Kidney (tissue), 14 donors: ENCODE results near the gene LRRC73. TPM values are rescaled to one million over a fixed set of nuclear protein-coding genes. Genes with fewer than 3 reads are reported as not detected.

Experiments
- DNase-seq, 5 donors: peaks; one replicate each; pipeline ENCODE4 v3.0.0-alpha.2; 2013 to 2020
- FAIRE-seq: peaks from 2 replicates; lab custom pipeline; 2012; peaks lifted over from hg19 to GRCh38; lab: Jason Lieb, UNC
- H3K27ac ChIP-seq, 2 donors: one replicate each; pipeline ENCODE4 v1.7.0; 2013; ENCODE audit warnings: low read depth in 2 of 2, low read length in 2 of 2, inconsistent platforms in 1 of 2
- H3K27me3 ChIP-seq: one replicate; pipeline ENCODE4 v1.7.1; 2013; ENCODE audit warnings: low read length, inconsistent platforms; ENCODE audit not compliant: control insufficient read depth, insufficient read depth
- H3K36me3 ChIP-seq, 3 donors: one replicate each; pipeline versions ENCODE4 v1.7.0 to v1.7.1; 2013; ENCODE audit warnings: low read length in 3 of 3, control low read depth in 1 of 3, inconsistent platforms in 1 of 3; ENCODE audit not compliant: insufficient read depth in 3 of 3, control insufficient read depth in 2 of 3
- H3K4me1 ChIP-seq, 3 donors: one replicate each; pipeline versions ENCODE4 v1.7.0 to v1.7.1; 2013; ENCODE audit warnings: low read length in 3 of 3, inconsistent platforms in 1 of 3, low read depth in 1 of 3; ENCODE audit not compliant: control insufficient read depth in 2 of 3, insufficient read depth in 2 of 3
- H3K4me3 ChIP-seq, 3 donors: one replicate each; pipeline versions ENCODE4 v1.7.0 to v1.8.1; 2013; ENCODE audit warnings: low read length in 3 of 3, control low read depth in 1 of 3, inconsistent platforms in 1 of 3
- H3K9ac ChIP-seq, 3 donors: one replicate each; pipeline versions ENCODE4 v1.7.0 to v1.7.1; 2013; ENCODE audit warnings: low read length in 3 of 3, control low read depth in 1 of 3, inconsistent platforms in 1 of 3
- H3K9me3 ChIP-seq, 3 donors: one replicate each; pipeline versions ENCODE4 v1.7.0 to v1.7.1; 2013; ENCODE audit warnings: low read length in 3 of 3, control low read depth in 1 of 3, inconsistent platforms in 1 of 3; ENCODE audit not compliant: control insufficient read depth in 2 of 3, insufficient read depth in 1 of 3
- intact Hi-C: fragments of 100-400 bp; cut with DNase I; formaldehyde crosslinking; loops from one replicate; pipeline ENCODE4 v1.11.1; 2022
- polyA plus RNA-seq: library from polyadenylated mRNA; stranded (reverse); fragments of 350-450 nt; fragmentation: Illumina TruSeq; extraction: RNeasy Lipid Tissue Mini Kit (QIAGEN cat#74804); gene quantifications from one replicate; pipeline ENCODE4 v1.2.3, GENCODE V29; 2014; ENCODE audit warnings: low read depth, low replicate concordance; ENCODE audit not compliant: insufficient read depth
- total RNA-seq: library from RNA; stranded (reverse); fragmentation: NEBNext Ultra II Directional; extraction: Animal tissue kit (Norgen Biotek cat#: 25700); gene quantifications from one replicate; pipeline ENCODE4 v1.2.1, GENCODE V29; 2021
- TF ChIP-seq, protein P1 (sequence below): IDR thresholded peaks from 3 replicates; pipeline ENCODE4 v1.5.1; 2012; ENCODE audit warnings: mild to moderate bottlenecking, moderate library complexity, borderline replicate concordance; ENCODE audit not compliant: insufficient read depth; ENCODE audit errors: extremely low read depth
- donor health status: control.
- donor health status: control.
- donor health status: control.
- donor health status: control.
- donor health status: control.
- donor health status: DM: yes; HTN: yes; CAD: no.
- donor health status: Normal renal cell carcinoma (clear cell type).

Gene LRRC73
- total and polyA plus RNA-seq, 2 donors from 2014 or later: 1.5 to 4.6 TPM

DNA sequence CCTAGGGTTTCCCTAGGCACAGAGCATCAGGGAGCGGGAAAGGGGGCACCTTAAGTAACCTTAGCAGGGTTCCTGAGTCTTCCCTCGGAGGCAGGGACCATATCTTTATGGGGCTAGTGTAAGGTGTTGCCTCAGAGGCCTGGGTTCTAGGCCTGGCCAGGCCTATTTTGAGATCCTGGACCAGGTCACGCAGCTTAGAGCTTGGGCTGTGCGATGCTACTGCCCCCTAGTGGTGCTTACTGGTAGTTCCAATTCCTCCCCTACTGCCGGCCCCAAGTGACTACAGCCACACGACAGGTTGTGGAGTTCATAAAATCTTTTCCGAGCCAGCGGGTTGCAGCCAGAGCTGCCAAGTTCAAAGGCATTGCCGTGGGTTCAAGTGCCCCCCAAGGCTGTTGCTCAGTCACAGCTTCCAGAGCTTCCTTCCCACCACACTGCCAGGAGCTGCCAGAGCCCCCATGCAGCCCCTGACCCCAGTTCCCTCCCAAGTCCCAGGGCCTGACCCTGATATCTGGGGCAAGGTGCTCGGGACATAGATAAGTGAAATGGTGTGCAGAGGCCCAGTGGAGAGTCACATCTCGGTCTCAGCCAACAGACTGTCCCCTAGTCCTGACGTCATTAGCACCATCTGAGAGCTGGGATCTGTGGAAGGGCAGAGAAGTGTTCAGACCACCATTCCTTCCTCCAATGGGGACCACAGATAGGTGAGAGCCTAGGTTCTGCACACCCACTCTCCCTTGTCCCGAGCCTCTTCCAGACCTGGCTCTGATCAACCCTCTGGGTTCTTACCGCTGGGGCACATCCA lies 3.3 kb downstream of the LRRC73 start:
- H3K36me3 ChIP-seq: peaks cover 3 to 32% (median 13%) of the 10 kb centered on the region in 3 donors
- H3K4me1 ChIP-seq: peaks cover 0 to 16% (median 4%) of the 10 kb centered on the region in 3 donors
- no peak for FAIRE-seq

DNA sequence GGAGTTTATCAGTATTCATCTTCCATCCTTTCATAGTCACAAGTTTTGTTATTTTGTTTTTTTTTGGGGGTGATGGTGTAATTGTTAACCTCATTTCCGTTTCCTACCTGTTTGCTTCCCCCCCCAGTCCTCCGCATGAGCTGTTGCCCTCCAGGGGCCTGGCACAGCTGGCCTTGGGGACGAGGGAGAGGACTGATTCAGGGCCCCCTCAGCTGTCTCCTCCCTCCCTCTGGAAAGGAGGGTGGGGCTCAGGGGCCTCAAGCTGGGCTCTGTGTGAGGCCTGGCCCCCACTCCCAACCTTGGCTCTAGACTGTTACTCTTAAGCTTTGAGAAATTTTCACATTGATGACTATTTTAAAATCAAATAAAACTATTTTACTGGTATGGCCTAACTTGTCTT lies 4.0 kb downstream of the LRRC73 start:
- Histone ChIP-seq H3K4me3 (no peak overlapping the region), H3K4me1 (peaks cover 0 to 16% (median 4%) of the 10 kb centered on the region in 3 donors), H3K36me3 (peaks cover 0 to 29% (median 13%) of the 10 kb centered on the region in 3 donors), H3K27me3 (no peaks in the 10 kb centered on the region), H3K27ac (no peak overlapping the region), H3K9me3 (no peaks in the 10 kb centered on the region), H3K9ac (no peak overlapping the region)
- TF ChIP-seq, protein P1, sequence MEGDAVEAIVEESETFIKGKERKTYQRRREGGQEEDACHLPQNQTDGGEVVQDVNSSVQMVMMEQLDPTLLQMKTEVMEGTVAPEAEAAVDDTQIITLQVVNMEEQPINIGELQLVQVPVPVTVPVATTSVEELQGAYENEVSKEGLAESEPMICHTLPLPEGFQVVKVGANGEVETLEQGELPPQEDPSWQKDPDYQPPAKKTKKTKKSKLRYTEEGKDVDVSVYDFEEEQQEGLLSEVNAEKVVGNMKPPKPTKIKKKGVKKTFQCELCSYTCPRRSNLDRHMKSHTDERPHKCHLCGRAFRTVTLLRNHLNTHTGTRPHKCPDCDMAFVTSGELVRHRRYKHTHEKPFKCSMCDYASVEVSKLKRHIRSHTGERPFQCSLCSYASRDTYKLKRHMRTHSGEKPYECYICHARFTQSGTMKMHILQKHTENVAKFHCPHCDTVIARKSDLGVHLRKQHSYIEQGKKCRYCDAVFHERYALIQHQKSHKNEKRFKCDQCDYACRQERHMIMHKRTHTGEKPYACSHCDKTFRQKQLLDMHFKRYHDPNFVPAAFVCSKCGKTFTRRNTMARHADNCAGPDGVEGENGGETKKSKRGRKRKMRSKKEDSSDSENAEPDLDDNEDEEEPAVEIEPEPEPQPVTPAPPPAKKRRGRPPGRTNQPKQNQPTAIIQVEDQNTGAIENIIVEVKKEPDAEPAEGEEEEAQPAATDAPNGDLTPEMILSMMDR: no peak
- DNase-seq: no peak
- intact Hi-C loops: loop anchor here (10.0 kb wide), 1 partner anchor 51 kb away; the partner anchor contains the start of gene DLK2
- FAIRE-seq: no peak

More for the DNA sequence above, 3.3 kb downstream of the LRRC73 start:
- intact Hi-C loops: loop anchor here (10.0 kb wide), 1 partner anchor 52 kb away; the partner anchor contains the start of gene DLK2
- TF ChIP-seq, protein P1: peak; percentile 97
- no peak overlapping the region for H3K9ac ChIP-seq
- DNase-seq: peak in 4 of 5 donors; percentile 85 to 89 (median 88)
- no peaks in the 10 kb centered on the region for H3K9me3 ChIP-seq
- no peaks in the 10 kb centered on the region for H3K27me3 ChIP-seq
- no peak overlapping the region for H3K27ac ChIP-seq
- no peak overlapping the region for H3K4me3 ChIP-seq

DNA sequence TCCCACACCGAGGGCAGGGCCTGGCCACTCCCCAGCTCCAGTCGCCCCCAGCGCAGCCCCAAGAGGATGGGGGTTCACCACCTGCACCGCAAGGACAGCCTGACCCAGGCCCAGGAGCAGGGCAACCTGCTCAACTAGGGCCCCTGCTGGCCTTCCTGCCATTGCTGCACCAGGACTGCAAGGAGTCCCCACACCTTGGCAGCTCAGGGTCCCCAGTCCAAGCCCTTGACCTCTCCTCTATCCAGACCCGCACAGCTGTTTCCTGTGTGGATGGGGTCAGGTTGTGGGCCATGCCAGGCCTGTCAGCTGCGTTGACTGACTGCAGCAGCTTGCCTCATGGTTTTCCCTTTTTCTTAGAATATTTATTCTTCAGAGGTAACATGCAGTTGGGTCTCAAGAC lies 4.4 kb downstream of the LRRC73 start:
- intact Hi-C loops: loop anchor here (10.0 kb wide), 1 partner anchor 51 kb away; the partner anchor contains the start of gene DLK2
- FAIRE-seq (no peak), DNase-seq (no peak)
- TF ChIP-seq, protein P1: no peak
- no peaks in the 10 kb centered on the region for H3K9me3 ChIP-seq
- no peak overlapping the region for H3K9ac ChIP-seq
- H3K4me1 ChIP-seq: peaks cover 0 to 14% (median 4%) of the 10 kb centered on the region in 3 donors
- H3K27ac ChIP-seq: no peak overlapping the region
- H3K36me3 ChIP-seq: peaks cover 0 to 34% (median 14%) of the 10 kb centered on the region in 3 donors
- no peak overlapping the region for H3K4me3 ChIP-seq
- H3K27me3 ChIP-seq: no peaks in the 10 kb centered on the region
